HG03469 (cell line): Measurements from ENCODE around the gene ZFP1.

ENCODE experiments used
- ATAC-seq: cut with Tn5 transposase; IDR thresholded peaks from one replicate; pipeline ENCODE4 v1.9.1; 2021; ENCODE audit warnings: mild to moderate bottlenecking, moderate library complexity, moderate number of reproducible peaks; ENCODE audit not compliant: unreplicated experiment

Gene ZFP1

DNA sequence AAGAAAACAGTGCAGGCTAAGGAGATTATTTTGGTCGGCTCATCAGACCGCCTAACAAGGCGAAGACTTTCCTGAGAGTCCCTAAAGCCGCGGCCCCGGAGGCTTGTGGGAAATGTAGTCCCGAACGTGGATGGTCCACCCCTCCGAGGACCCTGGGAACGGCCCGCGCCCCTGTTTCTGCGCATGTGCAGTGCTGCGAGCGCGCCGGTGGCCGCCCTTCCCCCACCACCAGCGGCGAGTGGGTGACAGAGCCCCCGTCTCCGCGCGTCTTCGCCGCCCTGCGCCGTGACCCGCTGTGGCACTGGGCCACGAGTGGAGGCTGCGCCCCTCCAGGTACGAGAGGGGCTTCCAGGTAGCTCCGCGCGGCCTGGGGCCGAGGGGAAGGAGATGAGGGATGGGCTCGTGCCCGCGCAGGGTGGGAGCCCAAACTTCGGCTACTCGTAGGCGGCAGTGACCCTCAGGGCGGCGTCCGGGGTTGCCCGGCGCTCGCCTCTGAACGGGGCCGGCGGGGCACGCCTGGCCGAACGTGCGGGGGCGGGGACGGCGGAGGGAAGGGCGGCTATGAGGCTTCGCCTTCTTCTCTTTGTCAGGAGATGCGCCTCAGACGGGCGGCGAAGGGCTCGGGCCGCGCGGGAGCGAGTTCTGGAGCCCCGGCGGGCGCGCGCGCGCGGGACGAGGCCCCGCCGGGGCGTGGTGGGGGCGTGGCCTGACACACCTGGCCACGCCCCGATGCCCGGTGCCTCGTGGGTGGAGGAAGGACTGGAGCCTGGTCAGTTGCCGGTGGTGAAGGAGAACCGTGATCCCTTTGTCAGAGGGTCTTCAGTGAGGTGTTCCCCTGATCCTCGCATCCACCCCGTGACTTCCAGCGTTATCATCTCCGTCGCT is at the start of gene ZFP1:
TSS of gene ZFP1 (plus strand) at position 214 of the 885 bp plus-strand sequence. CDS start 4,428 bp downstream, outside the sequence.
- ATAC-seq: peak; percentile 64

DNA sequence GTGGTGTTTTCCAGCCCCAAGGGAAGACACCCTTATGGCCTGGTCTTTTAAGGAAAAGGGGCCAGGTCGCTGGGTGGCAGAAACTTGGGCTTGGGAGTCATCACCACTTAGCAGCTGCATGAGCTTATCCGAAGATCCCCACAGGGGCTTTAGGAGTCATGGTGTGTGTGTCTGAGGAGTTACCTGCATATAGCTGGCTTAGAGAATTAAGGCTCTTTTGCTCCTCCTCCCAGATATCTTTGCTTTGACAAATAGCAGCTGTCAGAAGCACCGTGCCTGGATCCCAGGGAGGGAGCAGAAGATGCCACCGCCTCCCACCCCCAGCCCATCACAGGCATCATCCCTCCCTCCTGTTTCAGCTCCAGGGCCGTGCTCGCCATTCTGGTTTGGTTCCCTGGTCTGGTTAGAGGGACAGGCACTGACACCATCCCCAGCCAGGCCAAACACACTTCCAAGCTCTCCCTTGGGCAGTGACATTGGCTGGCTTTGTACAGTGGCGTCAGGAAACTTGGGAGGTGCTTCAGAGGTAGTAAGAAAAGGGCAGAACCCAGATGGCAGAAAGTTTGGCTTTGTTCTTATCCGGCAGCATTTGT is 49.2 kb upstream of the ZFP1 start:
- ATAC-seq: no peak

GRCh38 chr16:75099738-75100602 is 48.4 kb upstream of the ZFP1 start:
- ATAC-seq: no peak

- ATAC-seq: no peak
Observed at GRCh38 chr16:75100603-75100990, 47.7 kb upstream of the ZFP1 start.

- ATAC-seq: no peak
Observed at GRCh38 chr16:75101635-75102034, 46.7 kb upstream of the ZFP1 start.

GRCh38 chr16:75102595-75102994 is 45.7 kb upstream of the ZFP1 start:
- ATAC-seq: no peak

GRCh38 chr16:75103994-75104393 is 44.3 kb upstream of the ZFP1 start:
- ATAC-seq: no peak

DNA sequence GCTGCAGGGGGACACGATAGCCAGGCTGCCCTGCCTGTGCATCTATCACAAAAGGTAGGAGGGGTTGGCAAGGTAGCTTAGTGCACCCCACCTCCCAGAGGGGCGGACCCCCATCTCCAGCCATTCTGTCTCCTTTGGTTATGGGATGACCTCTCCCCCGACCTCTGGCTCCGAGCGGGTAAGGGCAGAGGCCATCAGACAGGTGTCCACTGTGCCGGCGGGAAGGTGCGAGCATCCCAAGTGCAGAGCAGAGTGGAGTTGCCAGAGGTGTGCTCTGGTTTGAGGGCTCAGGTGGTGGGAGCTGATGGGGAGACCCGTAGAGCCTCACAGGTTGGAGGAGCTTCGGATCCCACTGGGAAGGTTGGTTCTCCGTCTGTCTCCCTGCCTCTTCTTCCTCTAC is 43.5 kb upstream of the ZFP1 start:
- ATAC-seq: no peak

GRCh38 chr16:75105306-75106061 is 42.8 kb upstream of the ZFP1 start:
- ATAC-seq: no peak

- no peak for ATAC-seq
Observed at GRCh38 chr16:75106351-75107274, 41.7 kb upstream of the ZFP1 start.

GRCh38 chr16:75107505-75107904 is 40.8 kb upstream of the ZFP1 start:
- no peak for ATAC-seq

- no peak for ATAC-seq
Observed at GRCh38 chr16:75108792-75109731, 39.3 kb upstream of the ZFP1 start.

- no peak for ATAC-seq
Observed at GRCh38 chr16:75109732-75110243, 38.5 kb upstream of the ZFP1 start.

DNA sequence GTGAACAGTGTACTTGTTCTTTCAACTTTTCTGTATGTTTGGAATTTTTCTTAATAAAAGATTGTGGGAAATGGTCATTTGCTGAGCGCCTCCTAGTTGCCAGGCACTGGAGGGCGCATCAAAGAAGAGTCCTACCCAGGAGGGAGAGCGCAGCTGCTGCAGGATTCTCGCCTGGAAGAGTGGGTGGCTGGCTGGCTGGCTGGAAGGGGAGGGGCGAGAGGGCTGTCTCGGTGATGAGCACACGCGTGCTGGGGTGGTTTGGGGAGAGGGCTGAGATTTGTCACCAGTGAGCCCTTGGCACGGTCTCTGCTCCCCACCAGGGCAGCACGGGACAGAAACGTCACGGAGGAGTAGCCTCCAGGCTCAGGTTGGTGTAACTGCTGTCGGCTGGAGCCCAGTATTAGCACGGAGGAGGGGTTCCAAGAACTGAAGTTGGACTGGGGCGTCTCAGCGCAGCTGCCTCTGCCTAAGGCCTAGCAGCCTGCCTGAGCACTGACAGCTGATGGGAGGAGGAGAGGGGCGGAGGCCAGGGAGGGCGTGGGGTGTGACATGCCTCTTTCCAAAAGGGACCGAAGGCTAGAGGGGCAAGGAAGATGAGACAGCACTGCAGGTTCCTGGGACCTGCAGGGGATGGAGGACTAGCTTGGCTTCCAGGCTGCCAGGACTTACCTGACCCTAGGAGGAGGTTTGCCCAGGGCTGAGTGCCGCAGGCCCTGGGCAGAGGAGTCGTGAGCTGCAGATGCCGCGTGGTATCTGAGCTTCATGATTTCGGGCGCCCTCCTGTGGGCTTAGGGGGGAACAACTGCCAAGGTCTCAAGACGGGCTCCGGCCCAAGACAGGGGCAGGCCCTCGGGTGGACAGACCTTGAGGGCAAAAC is 37.4 kb upstream of the ZFP1 start:
- no peak for ATAC-seq

- ATAC-seq: no peak
Observed at GRCh38 chr16:75111514-75111940, 36.8 kb upstream of the ZFP1 start.

DNA sequence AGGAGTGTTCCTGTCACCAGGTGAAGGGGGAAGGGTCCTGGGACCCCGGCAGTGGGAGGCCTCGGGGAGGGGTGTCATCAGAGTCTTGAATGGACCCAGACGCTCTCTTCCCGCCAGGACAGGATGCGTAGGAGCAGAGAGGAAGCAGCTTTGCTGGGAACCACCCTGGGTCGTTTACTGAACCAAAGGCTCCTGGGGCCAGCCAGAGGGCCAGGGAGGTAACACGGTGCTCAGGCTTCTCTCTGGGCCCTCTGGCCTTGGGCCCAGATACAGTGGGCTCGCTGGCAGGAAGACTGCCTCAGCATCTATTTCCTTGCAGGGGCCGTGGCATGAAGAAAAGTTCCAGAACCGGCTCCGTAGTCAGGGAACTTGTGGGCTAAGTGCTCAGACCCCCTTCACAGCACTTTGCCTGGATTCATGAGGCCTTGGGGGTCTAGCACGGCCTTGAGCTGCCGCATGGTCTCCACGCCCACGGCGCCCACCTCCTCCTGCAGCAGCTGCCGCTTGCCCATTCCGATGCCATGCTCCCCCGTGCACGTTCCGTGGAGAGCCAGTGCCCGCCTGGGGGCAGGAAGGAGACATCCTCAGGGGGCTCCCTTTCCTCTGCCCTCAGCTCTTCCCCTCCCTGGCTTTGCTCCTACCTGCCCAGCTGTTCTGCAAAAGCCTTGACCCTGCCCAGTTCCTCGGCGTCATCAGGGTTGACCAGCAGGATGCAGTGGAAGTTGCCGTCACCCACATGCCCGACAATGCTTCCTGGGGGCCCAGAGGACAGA is 36.2 kb upstream of the ZFP1 start:
- ATAC-seq: no peak
